ENCODE results near the gene RIPK1.

RIPK1 gene

DNA sequence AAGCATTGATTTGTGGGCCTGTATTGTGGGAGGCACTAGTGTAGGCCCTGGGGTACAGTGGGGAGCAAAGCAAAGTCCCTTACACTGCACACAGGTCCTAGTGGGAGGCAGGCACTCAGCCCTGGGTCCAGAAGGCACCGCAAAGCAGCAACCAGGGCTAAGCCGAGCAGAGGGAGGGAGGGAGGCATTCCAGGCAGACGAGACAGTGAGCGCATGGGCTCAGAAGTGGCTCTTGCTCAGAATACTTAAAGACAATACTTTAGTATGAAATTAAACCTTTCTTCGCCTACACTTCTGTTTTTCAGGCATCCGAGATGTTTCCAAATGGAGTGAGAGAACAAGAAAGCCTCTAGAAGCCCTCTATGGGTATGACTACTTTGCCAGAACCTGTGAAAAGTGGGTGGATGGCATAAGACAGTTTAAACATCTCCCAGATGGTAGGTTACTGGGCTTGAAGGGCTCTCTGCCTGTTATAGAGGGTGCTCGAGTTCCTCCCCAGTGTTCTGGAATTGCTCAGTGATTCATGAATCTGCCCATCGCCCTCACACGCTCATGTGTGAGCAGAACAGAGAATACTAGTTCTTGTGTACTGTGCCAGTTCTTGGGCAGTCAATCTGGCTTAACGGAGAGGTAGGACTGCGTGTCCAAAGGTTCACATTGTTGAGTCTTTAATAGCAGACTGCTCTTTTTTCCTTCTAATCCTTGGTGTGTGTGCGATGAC lies 68.9 kb downstream of the RIPK1 start:
- TF ChIP-seq GATA2 (IDR thresholded peaks at IDR 0.05; ENCODE audit: low read depth, low read length): no peak
- no peak for TF ChIP-seq GATA3 (IDR thresholded peaks at IDR 0.05; ENCODE audit: low read depth, low read length)

DNA sequence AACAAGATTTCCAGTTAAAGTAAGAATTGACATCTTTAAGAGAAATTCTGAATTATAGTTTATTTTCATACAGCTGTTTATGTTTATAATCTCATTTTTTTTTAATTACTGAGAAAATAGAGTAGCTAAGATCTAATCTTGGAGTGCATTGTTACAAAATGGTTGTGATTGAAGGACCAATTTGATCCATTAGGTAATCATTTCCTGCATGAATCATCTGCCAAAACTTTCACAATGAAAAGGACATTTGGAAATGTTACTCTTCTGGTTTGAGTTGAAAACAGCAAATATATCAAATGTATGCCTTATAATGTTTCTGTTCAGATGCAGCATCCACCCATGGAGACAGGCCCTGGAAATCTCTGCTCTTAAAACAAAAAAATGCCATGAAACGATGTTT lies 70.0 kb downstream of the RIPK1 start:
- TF ChIP-seq GATA2 (IDR thresholded peaks at IDR 0.05; ENCODE audit: low read depth, low read length): no peak
- no peak for TF ChIP-seq GATA3 (IDR thresholded peaks at IDR 0.05; ENCODE audit: low read depth, low read length)

DNA sequence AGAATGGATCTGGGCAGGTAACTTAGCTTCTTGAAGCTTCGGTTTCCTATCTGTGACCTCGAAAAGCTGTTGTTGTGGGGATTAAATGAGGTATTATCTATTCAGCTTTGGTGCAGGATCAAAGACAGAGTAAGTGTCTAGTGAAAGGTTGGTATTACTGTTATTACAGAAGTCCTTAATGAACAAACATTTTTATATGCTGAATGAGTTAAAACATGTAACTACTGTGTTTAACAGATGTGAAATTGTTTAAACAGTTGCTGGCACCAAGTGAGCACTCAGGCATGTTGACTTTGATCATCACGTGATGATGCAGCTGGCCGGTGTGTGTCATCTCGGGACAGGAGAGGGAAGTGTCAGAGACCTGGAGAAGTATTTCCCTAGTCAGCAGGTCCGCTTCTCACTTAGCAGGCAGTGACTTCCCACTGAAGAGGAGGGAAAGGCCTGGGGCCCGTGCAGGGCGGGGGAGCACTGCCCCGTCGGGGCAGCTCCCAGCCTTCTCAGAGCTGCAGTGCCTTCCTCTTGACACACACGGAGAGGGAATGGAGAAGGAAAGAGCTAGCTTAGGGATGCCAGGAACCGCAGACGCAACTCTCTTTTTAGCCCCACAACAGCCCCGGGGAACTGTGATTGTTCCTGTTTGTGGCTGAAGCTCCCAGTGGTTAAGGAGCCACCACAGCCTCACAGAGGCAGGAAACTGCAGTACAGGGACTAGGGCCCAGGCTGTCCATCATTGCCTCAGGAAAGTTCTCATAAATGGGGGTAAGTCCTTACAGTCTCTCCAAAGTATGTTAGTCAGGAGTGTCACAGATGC lies 71.0 kb downstream of the RIPK1 start:
- TF ChIP-seq GATA2 (IDR thresholded peaks at IDR 0.05; ENCODE audit: low read depth, low read length) (no peak), GATA3 (IDR thresholded peaks at IDR 0.05; ENCODE audit: low read depth, low read length) (no peak)

DNA sequence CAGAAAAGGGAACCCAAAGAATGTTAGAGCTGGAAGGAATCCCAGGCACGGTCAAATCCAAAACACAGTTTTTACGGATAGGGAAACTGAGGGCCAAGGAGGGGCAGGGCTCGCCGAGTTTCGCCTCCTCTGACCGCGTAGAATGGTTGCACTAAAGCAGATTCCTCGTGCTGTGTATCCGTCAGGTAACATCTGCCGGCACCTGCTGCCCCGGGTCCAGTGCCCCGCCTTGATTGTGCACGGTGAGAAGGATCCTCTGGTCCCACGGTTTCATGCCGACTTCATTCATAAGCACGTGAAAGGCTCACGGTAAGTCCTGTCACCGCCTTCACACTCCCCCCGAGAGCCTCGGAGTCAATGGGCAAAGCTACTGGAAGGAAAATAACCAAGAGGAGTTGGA lies 71.9 kb downstream of the RIPK1 start:
- TF ChIP-seq GATA2 (IDR thresholded peaks at IDR 0.05; ENCODE audit: low read depth, low read length) (no peak), GATA3 (IDR thresholded peaks at IDR 0.05; ENCODE audit: low read depth, low read length) (no peak)

DNA sequence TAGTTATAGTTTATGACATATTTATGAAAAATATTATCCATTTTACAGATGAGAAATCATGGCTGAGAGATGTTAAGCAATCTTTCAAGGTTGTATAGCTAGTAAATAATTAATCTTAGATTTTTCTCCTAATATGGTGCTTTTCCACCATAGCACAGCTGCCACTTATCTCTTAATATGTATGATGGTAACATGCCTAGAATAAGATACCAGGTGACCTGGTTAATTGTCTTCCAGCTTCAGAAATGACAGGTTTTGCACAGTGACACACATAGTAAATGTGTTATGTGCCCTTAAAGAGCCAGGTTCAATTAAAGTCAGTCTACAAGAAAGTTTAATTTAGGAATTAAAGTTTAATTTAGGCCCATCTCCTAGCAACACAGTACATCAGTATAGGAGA lies 74.2 kb downstream of the RIPK1 start:
- no peak for TF ChIP-seq GATA2 (IDR thresholded peaks at IDR 0.05; ENCODE audit: low read depth, low read length)
- no peak for TF ChIP-seq GATA3 (IDR thresholded peaks at IDR 0.05; ENCODE audit: low read depth, low read length)

DNA sequence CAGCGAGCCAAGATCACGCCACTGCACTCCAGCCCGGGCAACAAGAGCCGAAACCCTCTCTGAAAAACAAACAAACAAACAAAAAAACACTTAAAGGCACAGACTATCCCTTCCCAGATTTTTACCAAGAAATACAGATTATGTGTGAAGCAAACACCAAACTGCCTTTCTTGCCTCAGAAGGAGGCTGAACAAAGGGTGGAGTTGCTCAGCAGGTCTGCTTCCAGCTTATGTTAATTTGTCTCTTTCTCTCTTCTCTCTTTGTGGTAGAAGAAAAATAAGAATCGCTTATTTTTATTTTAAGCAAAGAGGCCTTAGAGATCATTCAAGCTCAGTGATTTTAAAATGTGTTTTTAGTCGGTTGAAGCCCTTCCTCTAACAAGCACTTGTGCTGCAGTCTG lies 74.9 kb downstream of the RIPK1 start:
- no peak for TF ChIP-seq GATA3 (IDR thresholded peaks at IDR 0.05; ENCODE audit: low read depth, low read length)
- no peak for TF ChIP-seq GATA2 (IDR thresholded peaks at IDR 0.05; ENCODE audit: low read depth, low read length)

DNA sequence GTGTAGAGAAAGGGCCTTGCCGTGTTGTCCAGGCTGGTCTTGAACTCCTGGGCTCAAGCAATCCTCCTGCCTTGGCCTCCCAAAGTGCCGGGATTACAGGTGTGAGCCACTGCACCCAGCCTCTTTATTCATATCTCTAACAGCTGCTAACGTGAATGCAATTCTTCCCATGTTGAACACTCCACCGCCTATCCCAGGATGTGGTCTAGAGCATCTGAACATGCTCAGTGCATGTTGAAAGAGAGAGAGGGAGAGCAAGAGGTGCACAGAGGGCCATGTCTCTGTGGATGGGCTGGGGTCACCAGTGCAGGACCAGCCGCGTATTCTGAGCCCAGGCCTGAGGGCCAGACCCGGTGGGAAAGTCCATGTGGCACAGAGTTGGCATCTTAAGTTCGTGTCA lies 76.3 kb downstream of the RIPK1 start:
- no peak for TF ChIP-seq GATA3 (IDR thresholded peaks at IDR 0.05; ENCODE audit: low read depth, low read length)

DNA sequence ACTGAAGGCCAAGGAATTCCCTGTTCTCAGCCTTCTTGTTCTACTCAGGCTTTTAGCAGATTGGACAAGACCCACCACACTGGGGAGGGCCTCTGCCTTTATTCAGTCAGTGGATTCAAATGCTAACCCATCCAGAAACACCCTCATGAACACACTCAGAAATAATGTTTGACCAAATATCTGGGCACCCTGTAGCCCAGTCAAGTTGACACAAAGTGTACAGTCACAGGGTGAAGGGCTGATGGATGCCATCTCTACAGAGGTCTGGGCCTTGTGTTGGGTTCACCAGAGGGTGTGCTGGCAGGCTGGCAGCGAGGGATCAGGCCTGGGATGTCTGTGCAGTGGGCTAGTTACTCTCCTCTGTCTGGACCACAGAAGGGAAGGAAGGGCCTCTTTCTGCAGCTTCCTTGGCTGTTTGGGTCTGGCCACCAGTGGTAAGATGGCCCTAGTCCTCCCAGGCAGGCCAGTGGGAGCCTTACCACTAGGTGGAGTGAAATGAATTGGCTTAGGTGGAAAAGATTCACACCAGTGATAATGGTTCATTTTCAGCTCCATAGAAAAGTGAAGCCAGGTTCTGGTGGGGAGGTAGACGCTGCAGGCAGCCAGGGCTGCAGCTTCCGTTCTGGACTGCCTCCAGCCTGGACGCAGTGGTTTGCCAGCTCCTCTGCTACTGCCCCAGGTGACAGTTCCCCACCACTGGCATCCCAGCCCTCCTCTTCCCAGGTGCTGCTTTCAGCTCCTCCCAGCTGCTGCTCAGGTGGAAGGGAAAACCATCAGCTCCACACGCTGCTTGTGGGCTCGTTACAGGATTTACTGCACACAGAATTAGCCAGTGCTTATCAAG lies 79.8 kb downstream of the RIPK1 start:
- TF ChIP-seq GATA3 (IDR thresholded peaks at IDR 0.05; ENCODE audit: low read depth, low read length) (no peak), GATA2 (IDR thresholded peaks at IDR 0.05; ENCODE audit: low read depth, low read length) (no peak)

DNA sequence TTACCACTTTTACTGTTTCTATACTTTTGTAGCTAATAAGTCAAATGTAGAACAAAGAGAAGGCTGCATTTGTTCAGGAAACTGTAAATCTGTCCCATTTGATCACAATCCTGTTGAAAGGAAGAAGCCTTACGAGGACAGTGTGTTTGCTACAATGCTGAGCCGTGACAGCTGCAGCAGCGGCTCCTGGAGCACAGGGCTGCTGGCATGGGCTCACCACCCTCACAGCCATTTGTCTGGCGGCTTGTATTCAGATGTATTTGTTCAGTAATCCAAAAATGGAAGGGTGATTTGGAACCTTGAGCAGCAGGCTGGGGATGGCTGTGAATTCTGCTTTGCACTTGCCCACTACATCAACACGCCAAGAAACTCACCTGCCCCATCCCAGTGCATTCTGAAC lies 83.4 kb downstream of the RIPK1 start:
- no peak for TF ChIP-seq GATA2 (IDR thresholded peaks at IDR 0.05; ENCODE audit: low read depth, low read length)
- no peak for TF ChIP-seq GATA3 (IDR thresholded peaks at IDR 0.05; ENCODE audit: low read depth, low read length)

DNA sequence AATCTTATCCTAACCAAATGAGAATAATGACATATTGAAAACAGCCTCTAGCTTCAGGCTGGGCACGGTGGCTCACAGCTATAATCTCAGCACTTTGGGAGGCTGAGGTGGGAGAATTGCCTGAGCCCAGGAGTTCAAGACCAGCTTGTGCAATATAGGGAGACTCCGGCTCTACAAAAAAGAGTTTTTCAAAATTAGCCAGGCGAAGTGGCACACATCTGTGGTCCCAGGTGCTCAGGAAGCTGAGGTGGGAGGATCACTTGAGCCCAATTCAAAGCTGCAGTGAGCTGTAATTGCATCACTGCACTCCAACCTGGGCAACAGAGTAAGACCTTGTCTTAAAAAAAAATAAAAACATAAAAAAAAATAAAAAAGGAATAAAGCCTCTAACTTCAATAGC lies 84.4 kb downstream of the RIPK1 start:
- TF ChIP-seq GATA2 (IDR thresholded peaks at IDR 0.05; ENCODE audit: low read depth, low read length): no peak
- no peak for TF ChIP-seq GATA3 (IDR thresholded peaks at IDR 0.05; ENCODE audit: low read depth, low read length)

DNA sequence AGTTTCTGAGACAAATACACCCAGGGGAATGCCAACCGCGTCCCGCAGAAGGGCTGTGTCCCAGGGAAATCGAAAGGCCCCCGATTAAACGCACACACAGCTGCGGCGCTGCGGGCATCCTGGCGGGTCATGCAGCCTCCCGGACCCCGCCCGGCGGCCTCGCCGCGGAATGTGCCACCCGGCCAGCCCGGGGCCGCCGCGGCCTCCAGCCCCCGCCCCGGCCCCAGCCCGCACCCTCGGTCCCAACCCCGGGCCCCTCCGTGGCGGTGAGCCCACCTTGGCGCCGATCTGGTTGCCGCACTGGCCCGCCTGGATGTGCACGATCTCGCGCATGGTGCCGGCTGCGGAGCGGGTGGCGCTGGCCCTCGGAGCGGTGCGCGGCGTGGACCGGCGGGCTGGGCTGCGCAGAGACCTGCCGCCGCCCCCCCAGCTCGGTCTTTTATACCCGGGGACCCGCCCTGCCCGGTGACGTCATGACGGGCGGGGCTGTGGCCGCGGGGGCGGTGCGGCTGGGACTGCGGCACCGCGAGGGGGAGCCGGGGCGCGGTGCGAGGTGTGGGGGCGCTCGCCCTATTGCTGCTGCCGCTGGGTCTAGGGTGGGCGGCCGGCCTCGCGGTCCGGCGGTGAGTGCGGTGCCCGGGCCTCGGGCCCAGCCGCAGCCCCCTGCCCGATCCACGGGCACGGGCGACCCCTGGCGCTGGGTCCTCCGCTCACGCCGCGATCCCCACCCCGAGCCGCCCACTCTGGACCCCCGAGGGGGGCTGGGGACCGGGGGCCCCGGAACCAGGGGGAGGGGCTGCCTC lies 89.0 kb downstream of the RIPK1 start, which contains the start of gene TUBB2A:
Gene TUBB2A (minus strand): TSS at position 414 of the 803 bp plus-strand sequence. CDS start 81 bp downstream, at position 333.
- TF ChIP-seq GATA2 (IDR thresholded peaks at IDR 0.05; ENCODE audit: low read depth, low read length) (no peak), GATA3 (IDR thresholded peaks at IDR 0.05; ENCODE audit: low read depth, low read length) (no peak)

DNA sequence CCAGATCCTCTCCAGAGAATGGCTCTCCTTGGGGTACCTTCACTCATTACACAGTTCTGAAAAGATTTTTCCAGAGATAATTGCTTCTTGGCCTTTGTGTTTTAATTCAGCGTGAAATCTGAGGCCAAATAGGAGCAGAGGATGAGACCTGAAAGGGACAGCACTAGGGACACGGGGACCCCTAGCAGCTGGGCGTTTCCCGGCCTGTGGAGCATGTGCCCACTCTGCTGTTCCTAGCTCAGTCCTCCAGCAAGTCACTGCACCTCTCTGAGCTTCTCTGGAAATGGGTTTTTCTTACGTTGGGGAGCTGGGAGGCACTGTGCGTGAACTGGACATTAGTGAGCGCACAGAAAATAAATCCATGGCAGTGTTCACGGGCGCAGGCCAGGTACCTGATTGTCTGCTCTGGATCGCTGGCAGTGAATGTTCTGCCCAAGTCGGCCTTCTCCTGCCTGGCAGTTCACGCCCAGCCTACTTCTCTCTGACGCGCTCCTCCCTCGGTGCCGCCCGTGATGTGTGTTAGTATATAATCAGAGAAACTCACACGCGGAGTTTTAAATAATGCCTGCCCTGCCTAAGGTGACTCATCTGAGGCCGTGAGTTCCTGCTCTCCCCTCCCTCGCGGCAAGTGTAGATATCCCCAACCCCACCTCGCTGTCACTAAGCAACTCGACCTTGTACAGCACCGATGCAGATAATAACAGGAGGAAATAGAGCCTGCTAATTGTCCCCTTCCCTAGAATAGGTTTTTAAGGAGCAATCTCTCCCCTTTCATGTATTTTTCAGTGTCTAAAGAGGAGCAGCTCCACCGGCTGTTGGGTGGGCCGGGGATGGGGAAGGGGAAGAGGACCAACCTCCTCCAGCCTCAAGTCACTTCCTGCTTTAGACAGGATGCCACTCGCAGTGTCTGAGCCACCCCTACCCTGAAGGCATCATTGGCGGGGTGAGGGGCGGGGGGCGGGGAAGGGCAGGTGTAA lies 91.8 kb downstream of the RIPK1 start:
- TF ChIP-seq GATA3 (IDR thresholded peaks at IDR 0.05; ENCODE audit: low read depth, low read length): no peak
- no peak for TF ChIP-seq GATA2 (IDR thresholded peaks at IDR 0.05; ENCODE audit: low read depth, low read length)
